Measurements from ENCODE around the gene SMYD3.

DNA sequence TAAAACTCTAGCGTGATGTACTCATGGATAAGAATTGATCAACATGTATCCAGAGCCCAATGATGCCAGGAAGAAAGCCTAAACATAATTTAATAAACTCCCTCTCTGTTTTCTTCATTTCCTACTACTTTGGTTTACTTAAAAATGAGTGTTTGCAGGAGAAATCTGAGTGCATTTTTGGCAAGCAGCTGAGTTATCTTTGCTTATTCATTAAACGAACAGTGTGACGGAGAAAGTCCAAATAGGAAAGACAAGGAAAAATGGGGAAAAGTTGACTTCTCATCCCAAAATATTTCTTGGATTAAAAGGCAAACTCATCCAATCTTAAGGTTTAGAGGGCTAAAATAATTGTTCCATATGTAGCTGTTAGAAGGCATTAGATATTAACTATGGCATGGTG is 496.7 kb downstream of the SMYD3 start:
- TF ChIP-seq, protein P1, sequence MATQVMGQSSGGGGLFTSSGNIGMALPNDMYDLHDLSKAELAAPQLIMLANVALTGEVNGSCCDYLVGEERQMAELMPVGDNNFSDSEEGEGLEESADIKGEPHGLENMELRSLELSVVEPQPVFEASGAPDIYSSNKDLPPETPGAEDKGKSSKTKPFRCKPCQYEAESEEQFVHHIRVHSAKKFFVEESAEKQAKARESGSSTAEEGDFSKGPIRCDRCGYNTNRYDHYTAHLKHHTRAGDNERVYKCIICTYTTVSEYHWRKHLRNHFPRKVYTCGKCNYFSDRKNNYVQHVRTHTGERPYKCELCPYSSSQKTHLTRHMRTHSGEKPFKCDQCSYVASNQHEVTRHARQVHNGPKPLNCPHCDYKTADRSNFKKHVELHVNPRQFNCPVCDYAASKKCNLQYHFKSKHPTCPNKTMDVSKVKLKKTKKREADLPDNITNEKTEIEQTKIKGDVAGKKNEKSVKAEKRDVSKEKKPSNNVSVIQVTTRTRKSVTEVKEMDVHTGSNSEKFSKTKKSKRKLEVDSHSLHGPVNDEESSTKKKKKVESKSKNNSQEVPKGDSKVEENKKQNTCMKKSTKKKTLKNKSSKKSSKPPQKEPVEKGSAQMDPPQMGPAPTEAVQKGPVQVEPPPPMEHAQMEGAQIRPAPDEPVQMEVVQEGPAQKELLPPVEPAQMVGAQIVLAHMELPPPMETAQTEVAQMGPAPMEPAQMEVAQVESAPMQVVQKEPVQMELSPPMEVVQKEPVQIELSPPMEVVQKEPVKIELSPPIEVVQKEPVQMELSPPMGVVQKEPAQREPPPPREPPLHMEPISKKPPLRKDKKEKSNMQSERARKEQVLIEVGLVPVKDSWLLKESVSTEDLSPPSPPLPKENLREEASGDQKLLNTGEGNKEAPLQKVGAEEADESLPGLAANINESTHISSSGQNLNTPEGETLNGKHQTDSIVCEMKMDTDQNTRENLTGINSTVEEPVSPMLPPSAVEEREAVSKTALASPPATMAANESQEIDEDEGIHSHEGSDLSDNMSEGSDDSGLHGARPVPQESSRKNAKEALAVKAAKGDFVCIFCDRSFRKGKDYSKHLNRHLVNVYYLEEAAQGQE (IDR thresholded peaks at IDR 0.05; ENCODE audit: insufficient read depth in 1 of 2, low read depth in 2 of 2, low read length in 2 of 2), result no peak
- TF ChIP-seq SIN3A (IDR thresholded peaks at IDR 0.05; ENCODE audit: borderline replicate concordance, insufficient read depth, low read length), result no peak
- no peak for TF ChIP-seq POLR2AphosphoS5 (IDR thresholded peaks at IDR 0.05; ENCODE audit: low read depth, low read length)
- TF ChIP-seq TAF1 (IDR thresholded peaks at IDR 0.05; ENCODE audit: borderline replicate concordance, insufficient read depth, low read length), result no peak
